Neural cell (in vitro differentiated cells): ENCODE data around the gene NAP1L1. TPM values are rescaled to one million over a fixed set of nuclear protein-coding genes. Genes with fewer than 3 reads are reported as not detected.
A peak's percentile ranks its signal among the peaks of the same experiment; 100 is the strongest.

ENCODE experiments used
- H2AFZ ChIP-seq: fragments of 200-600, 300-800 bp; sonication (generic), shearing (Covaris generic); 2 replicates; pipeline ENCODE4 v1.6.0; 2014; ENCODE audit warnings: low read depth, mild to moderate bottlenecking, antibody characterized with exemption, low read length, moderate library complexity
- H3F3A ChIP-seq: fragments of 200-600 bp; shearing (Covaris generic); 2 replicates; pipeline ENCODE4 v1.6.1; 2016; ENCODE audit warnings: mild to moderate bottlenecking, moderate library complexity, mixed read lengths, antibody characterized with exemption, low read length; ENCODE audit not compliant: insufficient read depth, poor library complexity, severe bottlenecking
- H3K27ac ChIP-seq: fragments of 200-600, 300-800 bp; sonication (generic), shearing (Covaris generic); 2 replicates; pipeline ENCODE4 v1.5.1; 2014; ENCODE audit warnings: mild to moderate bottlenecking, low read length, moderate library complexity
- H3K27me3 ChIP-seq: fragments of 300-800, 200-600 bp; sonication (generic), shearing (Covaris generic); 2 replicates; pipeline ENCODE4 v1.6.0; 2014; ENCODE audit warnings: mild to moderate bottlenecking, low read depth, low read length, moderate library complexity; ENCODE audit not compliant: insufficient read depth
- H3K36me3 ChIP-seq: fragments of 300-800, 200-600 bp; sonication (generic), shearing (Covaris generic); 2 replicates; pipeline ENCODE4 v1.5.1; 2014; ENCODE audit warnings: mild to moderate bottlenecking, antibody characterized with exemption, low read length, moderate library complexity; ENCODE audit not compliant: insufficient read depth
- H3K4me2 ChIP-seq: fragments of 300-800, 200-600 bp; sonication (generic), shearing (Covaris generic); 2 replicates; pipeline ENCODE4 v1.6.0; 2014; ENCODE audit warnings: mild to moderate bottlenecking, low read length
- H3K4me3 ChIP-seq: fragments of 300-800, 200-600 bp; sonication (generic), shearing (Covaris generic); 2 replicates; pipeline ENCODE4 v1.5.1; 2014; ENCODE audit warnings: mild to moderate bottlenecking, low read length, moderate library complexity
- H3K79me2 ChIP-seq: fragments of 200-600 bp; shearing (Covaris generic); replicated peaks from 2 replicates; pipeline ENCODE4 v1.6.0; 2014; ENCODE audit warnings: mild to moderate bottlenecking, low read length, moderate library complexity; ENCODE audit not compliant: insufficient read depth
- H3K9ac ChIP-seq: fragments of 300-800, 200-600 bp; sonication (generic), shearing (Covaris generic); 2 replicates; pipeline ENCODE4 v1.6.1; 2016; ENCODE audit warnings: mild to moderate bottlenecking, low read length, mixed read lengths
- H3K9me2 ChIP-seq: fragments of 200-600 bp; shearing (Covaris generic); 2 replicates; pipeline ENCODE4 v1.6.1; 2016; ENCODE audit warnings: mild to moderate bottlenecking, low read length, mixed read lengths; ENCODE audit not compliant: insufficient read depth
- H3K9me3 ChIP-seq: fragments of 200-600, 300-800 bp; sonication (generic), shearing (Covaris generic); 2 replicates; pipeline ENCODE4 v1.6.1; 2016; ENCODE audit warnings: mild to moderate bottlenecking, mixed run types, low read length, moderate library complexity, mixed read lengths
- H4K20me1 ChIP-seq: fragments of 200-600 bp; shearing (Covaris generic); 2 replicates; pipeline ENCODE4 v1.6.1; 2016; ENCODE audit warnings: mild to moderate bottlenecking, mixed run types; ENCODE audit not compliant: insufficient read depth
- CTCF ChIP-seq: fragments of 450-650 bp; IDR thresholded peaks from 2 replicates; pipeline ENCODE4 v1.5.1; 2014; ENCODE audit warnings: antibody characterized with exemption, mild to moderate bottlenecking, moderate library complexity; ENCODE audit not compliant: poor library complexity, severe bottlenecking
- EP300 ChIP-seq: fragments of 450-650 bp; conservative IDR thresholded peaks from 2 replicates; pipeline ENCODE4 v1.6.1; 2014; ENCODE audit warnings: antibody characterized with exemption, mild to moderate bottlenecking, moderate library complexity; ENCODE audit not compliant: poor library complexity, severe bottlenecking
- EZH2 ChIP-seq: fragments of 200-600, 300-800 bp; shearing (Covaris generic), sonication (generic); IDR thresholded peaks from 2 replicates; pipeline ENCODE4 v1.6.1; 2014; ENCODE audit warnings: antibody characterized with exemption, low read length, borderline replicate concordance, mild to moderate bottlenecking; ENCODE audit not compliant: insufficient read depth, poor library complexity, severe bottlenecking
- MXI1 ChIP-seq: fragments of 450-650 bp; conservative IDR thresholded peaks from 2 replicates; pipeline ENCODE4 v1.6.1; 2014; ENCODE audit warnings: antibody characterized with exemption, mild to moderate bottlenecking; ENCODE audit not compliant: poor library complexity, severe bottlenecking
- POLR2AphosphoS5 ChIP-seq: IDR thresholded peaks from 2 replicates; pipeline ENCODE4 v1.6.1; 2012
- RAD21 ChIP-seq: fragments of 450-650 bp; conservative IDR thresholded peaks from 2 replicates; pipeline ENCODE4 v1.6.1; 2014; ENCODE audit warnings: antibody characterized with exemption, mild to moderate bottlenecking, moderate library complexity
- REST ChIP-seq: IDR thresholded peaks from 2 replicates; pipeline ENCODE4 v1.6.1; 2012; ENCODE audit warnings: borderline replicate concordance
- SMC3 ChIP-seq: fragments of 450-650 bp; conservative IDR thresholded peaks from 2 replicates; pipeline ENCODE4 v1.6.1; 2014; ENCODE audit warnings: antibody characterized with exemption, mild to moderate bottlenecking, moderate library complexity; ENCODE audit not compliant: poor library complexity
- TAF1 ChIP-seq: IDR thresholded peaks from 2 replicates; pipeline ENCODE4 v1.6.1; 2012; ENCODE audit warnings: low read depth
- polyA plus RNA-seq: library from polyadenylated mRNA; depleted of rRNA; stranded (reverse); fragments of >200 nt; gene quantifications from 2 replicates; pipeline ENCODE4 v1.2.3, GENCODE V29; 2014

Gene NAP1L1
- polyA plus RNA-seq, 1 donor from 2014 or later = 359 TPM

GRCh38 chr12:76084863-76085519 lies 506 bp upstream of the NAP1L1 start:
- Histone ChIP-seq H2AFZ (peak overlapping the region; percentile 94), H3K27ac (peak overlapping the region; percentile 96), H3K4me2 (peak overlapping the region; percentile 63), H3K9me3 (no peaks in the 10 kb centered on the region), H3K79me2 (peaks cover 38% of the 10 kb centered on the region), H3K27me3 (no peaks in the 10 kb centered on the region), H3K9me2 (no peaks in the 10 kb centered on the region), H3F3A (peaks cover 9% of the 10 kb centered on the region), H4K20me1 (no peaks in the 10 kb centered on the region), H3K36me3 (no peaks in the 10 kb centered on the region), H3K4me3 (peak overlapping the region; percentile 89), H3K9ac (peak overlapping the region; percentile 99)
- TF ChIP-seq CTCF = peak; percentile 74
- peak; percentile 62 for TF ChIP-seq TAF1
- peak; percentile 63 for TF ChIP-seq SMC3
- TF ChIP-seq REST = no peak
- peak; percentile 63 for TF ChIP-seq RAD21
- TF ChIP-seq MXI1 = no peak
- no peak for TF ChIP-seq EZH2
- no peak for TF ChIP-seq POLR2AphosphoS5
- TF ChIP-seq EP300 = peak; percentile 38

GRCh38 chr12:76083246-76083903 lies 1.1 kb downstream of the NAP1L1 start:
- H3K9ac ChIP-seq = peak overlapping the region; percentile 99
- H3K9me2 ChIP-seq = no peaks in the 10 kb centered on the region
- no peaks in the 10 kb centered on the region for H4K20me1 ChIP-seq
- no peak overlapping the region for H2AFZ ChIP-seq
- H3K27ac ChIP-seq = peak overlapping the region; percentile 96
- peak overlapping the region; percentile 67 for H3K4me2 ChIP-seq
- TF ChIP-seq MXI1 (no peak), RAD21 (peak; percentile 20), POLR2AphosphoS5 (no peak), SMC3 (no peak), CTCF (no peak), REST (no peak), EZH2 (no peak), EP300 (no peak)
- H3K4me3 ChIP-seq = peak overlapping the region; percentile 89
- no peaks in the 10 kb centered on the region for H3K36me3 ChIP-seq
- H3K9me3 ChIP-seq = no peaks in the 10 kb centered on the region
- H3F3A ChIP-seq = peaks cover 9% of the 10 kb centered on the region
- no peaks in the 10 kb centered on the region for H3K27me3 ChIP-seq
- H3K79me2 ChIP-seq = peaks cover 54% of the 10 kb centered on the region
